Stimulated activated CD4-positive, alpha-beta T cell treated with anti-CD3 and anti-CD28 coated beads, Interleukin-1b, Interleukin-23, amount 100 ng/mL, for 1 hour (primary cell): ENCODE results near the gene RNU6-9.

ENCODE experiments used
- DNase-seq, 2 donors: peaks; one replicate each; pipeline ENCODE4 v3.0.0-alpha.2; 2020; ENCODE audit warnings: low read depth in 2 of 2

RNU6-9 gene

DNA sequence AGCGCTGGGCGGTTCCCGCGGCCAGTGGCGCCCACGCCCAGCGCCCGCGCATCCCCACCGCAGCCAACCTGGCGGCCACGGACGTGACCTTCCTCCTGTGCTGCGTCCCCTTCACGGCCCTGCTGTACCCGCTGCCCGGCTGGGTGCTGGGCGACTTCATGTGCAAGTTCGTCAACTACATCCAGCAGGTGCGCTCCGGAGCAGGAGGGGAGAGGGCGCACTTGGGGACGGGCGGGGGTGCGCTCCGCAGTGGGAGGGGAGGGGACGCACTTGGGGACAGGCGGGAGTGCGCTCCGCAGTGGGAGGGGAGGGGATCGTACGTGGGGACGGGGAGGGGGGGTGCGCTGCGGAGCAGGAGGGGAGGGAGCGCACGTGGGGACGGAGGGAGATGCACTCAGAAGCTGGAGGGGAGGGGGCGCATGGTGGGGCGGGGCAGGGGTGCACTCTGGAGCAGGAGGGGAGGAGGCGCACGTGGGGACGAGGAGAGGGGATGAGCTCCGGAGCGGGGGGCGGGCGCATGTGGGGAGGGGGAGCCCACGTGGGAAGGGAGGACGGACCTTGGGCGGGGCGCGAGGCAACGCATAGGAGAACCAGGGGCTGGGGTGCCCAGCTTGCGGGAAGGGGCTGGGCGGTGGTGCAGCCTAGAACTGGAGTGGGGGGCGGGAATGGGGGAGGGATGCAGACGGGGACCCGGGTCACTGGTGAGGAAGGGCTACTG, 25.4 kb downstream of the RNU6-9 start:
- no peak for DNase-seq

DNA sequence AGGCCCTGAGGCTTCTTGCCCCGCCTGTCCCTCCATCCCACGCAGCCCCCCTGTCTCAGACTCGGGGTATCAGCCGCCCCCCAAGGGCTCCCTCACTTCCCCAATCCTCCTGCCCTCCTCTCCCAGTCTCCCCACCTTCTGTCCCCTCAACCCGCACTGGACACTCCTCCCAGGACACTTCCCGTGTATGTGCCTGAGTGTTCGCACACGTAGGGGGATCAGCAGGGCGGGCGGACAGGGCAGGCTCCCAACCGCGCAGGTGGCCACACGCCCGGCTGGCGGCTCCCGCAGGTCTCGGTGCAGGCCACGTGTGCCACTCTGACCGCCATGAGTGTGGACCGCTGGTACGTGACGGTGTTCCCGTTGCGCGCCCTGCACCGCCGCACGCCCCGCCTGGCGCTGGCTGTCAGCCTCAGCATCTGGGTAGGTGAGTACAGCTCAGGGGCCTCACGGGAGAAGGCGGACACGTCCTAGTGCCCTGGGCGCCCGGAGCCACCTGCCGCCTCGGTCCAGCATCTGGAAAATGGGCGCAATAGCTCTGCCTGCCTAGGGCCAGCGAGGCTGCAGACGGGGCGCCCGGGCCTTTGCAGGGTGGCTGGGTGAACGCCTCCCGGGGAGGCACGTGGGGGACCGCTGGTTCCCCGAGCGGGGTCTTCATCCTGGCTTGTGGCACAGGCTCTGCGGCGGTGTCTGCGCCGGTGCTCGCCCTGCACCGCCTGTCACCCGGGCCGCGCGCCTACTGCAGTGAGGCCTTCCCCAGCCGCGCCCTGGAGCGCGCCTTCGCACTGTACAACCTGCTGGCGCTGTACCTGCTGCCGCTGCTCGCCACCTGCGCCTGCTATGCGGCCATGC, 26.1 kb downstream of the RNU6-9 start:
- DNase-seq = no peak

DNA sequence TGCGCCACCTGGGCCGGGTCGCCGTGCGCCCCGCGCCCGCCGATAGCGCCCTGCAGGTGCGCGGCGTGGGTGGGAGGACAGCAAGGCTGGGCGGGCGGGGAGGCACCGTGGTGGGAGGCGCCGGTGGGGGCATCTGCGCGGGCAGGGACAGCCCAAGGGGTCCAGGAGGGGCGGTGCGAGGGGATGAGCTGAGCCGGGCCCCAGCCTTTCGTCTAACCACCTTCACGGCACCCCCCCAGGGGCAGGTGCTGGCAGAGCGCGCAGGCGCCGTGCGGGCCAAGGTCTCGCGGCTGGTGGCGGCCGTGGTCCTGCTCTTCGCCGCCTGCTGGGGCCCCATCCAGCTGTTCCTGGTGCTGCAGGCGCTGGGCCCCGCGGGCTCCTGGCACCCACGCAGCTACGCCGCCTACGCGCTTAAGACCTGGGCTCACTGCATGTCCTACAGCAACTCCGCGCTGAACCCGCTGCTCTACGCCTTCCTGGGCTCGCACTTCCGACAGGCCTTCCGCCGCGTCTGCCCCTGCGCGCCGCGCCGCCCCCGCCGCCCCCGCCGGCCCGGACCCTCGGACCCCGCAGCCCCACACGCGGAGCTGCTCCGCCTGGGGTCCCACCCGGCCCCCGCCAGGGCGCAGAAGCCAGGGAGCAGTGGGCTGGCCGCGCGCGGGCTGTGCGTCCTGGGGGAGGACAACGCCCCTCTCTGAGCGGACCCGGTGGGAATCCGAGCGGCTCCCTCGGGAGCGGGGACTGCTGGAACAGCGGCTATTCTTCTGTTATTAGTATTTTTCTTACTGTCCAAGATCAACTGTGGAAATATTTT, 27.0 kb downstream of the RNU6-9 start:
- DNase-seq = peak in 1 of 2 donors; percentile 40

DNA sequence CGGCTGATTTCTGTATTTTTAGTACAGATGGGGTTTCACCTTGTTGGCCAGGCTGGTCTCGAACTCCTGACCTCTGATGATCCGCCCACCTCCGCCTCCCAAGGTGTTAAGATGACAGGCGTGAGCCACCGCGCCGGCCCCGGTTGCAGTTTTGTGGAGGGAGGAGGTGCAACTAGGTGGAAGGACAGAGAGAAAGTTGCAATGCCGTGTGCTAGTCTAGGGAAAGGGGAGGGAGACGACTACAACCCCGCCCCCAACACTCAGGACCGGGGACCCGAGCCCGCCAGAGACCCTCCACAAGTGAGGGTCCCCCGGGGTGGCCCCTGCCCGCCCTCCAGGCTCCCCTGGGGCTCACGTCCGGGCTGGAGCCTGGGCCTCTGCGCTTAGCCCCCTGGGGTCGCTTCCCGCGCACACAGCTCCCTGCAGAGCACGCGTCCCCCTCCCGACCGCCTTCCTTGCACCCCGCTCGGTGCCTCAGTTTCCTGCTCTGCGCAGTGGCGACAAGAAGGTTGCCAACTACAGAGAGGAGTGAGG, 31.3 kb downstream of the RNU6-9 start:
- DNase-seq = no peak

DNA sequence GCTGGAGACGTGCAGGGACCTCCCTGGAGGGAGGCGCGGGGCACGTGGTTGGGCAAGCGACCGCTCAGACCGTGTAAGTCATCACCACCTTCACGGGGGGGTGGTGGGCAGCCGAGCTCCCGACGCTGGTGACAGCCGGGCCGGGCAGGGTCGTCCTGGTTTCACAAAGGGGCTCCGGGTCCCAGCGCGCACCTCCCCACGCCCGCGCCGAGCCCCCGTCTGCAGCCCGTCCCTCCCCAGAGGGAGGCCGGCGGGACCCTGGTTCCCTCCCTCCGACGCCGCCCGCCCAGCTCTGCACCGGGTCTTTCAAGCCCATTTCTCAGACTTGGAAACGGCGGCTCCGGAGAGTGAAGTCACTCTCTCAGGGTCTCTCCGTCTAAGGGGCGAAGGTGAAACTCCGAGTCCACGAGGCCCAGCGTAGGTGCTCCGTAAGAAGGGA, 31.8 kb downstream of the RNU6-9 start:
- DNase-seq = no peak

DNA sequence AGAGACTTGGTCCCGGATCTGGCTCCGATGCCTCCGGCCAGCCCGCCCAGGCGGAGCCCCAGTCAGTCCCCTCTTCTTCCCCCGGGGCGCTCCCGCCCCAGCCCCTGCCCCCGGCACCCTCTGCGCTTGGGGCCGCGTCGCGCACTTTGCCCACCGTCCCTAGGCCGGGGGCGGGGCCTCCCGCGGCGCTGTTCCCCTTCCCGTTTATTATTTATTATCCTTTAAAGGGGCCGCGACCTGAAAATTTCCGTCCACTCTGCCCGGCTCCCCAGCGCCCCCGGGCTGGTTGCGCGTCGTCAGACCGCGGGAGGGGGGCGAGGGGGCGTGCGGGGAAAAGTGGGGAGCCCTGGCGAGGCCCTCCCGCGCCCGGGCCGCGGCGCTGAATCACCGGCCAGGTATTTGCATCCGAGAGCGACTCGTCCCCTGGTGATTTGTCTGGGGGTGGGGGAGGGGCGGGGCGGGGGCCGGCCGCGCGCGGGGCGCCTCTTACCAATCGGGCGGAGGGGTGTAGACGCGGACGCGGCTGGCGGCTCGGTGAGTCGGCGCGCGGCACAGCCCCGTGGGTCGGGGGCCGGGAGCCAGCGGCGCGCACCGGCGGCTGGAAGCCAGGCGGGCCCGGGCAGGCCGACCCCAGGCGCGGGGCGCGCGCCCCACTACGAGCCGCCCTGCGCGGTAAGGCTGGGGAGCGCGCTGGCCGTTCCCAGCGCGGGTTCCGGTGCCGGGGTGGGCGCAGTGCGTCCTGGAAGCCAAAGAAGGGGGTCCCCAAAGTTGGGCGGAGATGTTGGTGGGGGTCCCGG, 32.4 kb downstream of the RNU6-9 start, which contains the start of gene ARID3A:
TSS of gene ARID3A (plus strand) at position 510 of the 797 bp plus-strand sequence. CDS start 3,494 bp downstream, outside the sequence.
- no peak for DNase-seq

DNA sequence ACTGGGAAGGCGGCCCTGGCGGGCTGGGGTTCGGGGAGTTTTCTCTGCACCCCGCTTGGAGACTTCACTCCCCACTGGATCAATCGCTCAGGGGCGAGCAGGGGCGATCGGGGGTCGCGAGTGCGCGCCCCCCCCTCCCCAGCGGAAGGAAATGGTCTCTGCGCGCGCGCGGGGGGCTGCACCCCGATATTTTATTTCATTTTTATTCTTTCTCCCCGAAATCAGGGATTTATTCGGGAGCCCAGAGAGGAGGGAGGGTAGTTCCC, 33.0 kb downstream of the RNU6-9 start:
- no peak for DNase-seq

DNA sequence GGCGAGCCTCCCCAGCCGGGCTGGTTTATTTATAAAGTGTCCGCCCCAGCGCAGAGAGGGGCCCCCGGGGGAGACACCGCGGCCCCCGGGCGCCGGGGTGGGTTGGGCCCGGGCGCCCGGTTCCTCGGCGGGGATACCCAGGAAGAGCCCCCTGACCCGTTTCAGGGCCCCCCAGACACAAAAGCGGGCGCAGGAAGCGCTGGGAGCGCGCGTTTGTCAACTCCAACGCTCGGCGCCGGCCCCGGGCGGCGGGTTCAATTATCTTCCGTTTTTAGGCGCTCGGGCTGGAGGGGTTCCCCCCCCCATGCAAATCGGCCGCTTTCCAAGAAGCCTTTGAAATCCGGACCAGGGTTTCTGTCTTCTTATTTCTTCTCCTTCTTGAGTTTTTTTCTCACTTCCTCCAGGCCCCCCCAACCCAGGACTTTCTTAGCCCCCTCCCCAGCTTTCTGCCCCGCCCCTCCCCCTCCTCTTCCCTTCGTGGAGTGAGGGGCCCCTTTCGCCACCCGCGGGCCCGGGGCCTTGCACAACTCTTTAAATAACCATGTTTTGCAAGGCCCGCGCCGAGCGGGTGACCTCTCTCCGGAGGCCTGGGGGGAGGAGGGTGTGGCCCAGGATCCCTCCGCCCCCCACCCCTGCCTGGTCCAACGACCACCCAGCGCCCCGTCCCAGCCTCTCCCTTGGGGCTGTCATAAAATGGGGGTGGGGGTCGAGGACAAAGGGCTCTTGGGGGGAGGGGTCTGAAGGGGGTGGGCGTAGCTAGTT, 33.5 kb downstream of the RNU6-9 start:
- no peak for DNase-seq

DNA sequence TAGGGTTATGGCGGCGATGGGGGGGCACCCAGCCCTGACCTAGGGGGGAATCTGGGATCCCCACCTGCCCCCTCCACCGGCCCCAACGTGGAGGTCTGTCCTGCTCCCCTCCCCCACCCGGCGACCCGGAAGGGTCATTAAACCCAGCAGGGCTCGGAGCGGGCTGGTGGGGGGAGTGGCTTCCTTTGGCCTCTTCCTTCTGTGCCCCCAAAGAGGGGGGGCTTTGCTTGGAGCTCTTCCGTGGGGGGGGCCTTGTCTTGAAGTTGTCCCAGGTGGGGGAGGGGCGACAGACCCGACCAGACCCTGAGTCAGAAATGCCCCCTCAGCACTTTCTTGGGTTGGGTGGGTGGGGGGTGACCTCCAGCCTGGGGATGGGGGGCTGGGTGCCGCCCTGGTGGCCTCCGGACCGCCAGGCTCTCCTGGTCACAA, 34.1 kb downstream of the RNU6-9 start:
- no peak for DNase-seq

DNA sequence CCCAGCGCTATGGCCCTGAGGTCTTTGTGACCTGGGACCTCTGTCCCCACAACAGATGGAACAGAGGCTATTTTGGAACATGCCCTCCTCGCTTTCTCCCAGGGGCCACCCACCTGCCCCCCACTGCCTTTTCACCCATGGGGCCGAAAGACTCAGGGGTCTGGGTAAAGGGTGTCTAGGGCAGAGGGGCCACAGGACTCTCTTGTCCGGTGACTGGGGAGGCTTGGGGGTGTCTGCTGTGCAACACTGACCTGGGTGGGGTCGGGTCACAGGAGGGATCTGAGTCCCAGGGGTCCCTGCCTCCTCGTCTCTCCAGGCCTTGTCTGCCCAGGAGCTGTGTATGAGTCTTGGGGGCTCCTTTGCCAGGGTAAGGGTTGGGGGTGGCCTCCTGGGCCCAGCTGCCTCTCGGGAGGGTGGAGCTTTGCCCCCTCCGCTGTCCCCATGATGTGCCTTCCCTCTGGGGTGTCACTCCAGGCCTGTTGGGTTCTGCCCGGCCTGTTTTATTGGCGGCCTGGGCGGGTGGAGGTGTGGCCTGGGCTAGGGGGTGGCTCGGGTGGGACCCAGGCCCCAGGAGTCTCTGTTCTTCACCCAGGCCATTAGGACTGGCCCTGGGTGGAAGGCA, 34.6 kb downstream of the RNU6-9 start:
- DNase-seq = no peak

DNA sequence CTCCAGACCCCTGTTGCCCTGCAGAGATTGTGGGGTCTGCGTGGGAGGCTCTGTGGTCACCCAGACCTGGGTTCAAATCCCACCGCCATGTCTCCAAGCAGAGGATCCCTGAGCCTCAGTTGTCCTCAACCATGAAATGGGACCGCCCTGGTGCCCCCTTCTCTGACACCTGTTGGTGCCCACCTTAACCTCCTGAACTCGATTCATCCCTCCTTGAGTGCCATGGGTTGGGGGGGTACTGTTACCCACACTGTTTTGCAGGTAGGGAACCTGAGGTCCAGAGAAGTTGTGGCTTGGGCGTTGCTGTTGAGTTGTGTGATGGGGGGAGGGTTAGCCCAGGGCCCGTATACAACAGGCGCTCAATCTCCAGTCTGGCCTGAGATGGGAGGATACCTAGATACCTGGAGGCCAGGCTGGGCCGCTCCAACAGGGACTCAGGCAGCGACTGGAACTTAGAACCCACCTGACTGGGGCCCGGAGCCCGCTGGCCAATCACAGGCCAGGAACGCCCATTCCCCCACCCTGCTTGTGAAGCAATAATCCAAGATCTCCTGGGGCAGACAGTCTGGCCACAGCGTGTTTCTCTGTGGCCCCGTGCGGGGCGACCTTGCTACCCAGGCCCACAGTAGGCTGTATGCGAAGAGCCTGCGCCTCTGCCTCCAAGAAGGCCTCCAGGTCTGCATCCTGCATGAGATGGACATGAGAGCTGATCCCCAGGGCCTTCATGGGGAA, 35.4 kb downstream of the RNU6-9 start:
- no peak for DNase-seq

DNA sequence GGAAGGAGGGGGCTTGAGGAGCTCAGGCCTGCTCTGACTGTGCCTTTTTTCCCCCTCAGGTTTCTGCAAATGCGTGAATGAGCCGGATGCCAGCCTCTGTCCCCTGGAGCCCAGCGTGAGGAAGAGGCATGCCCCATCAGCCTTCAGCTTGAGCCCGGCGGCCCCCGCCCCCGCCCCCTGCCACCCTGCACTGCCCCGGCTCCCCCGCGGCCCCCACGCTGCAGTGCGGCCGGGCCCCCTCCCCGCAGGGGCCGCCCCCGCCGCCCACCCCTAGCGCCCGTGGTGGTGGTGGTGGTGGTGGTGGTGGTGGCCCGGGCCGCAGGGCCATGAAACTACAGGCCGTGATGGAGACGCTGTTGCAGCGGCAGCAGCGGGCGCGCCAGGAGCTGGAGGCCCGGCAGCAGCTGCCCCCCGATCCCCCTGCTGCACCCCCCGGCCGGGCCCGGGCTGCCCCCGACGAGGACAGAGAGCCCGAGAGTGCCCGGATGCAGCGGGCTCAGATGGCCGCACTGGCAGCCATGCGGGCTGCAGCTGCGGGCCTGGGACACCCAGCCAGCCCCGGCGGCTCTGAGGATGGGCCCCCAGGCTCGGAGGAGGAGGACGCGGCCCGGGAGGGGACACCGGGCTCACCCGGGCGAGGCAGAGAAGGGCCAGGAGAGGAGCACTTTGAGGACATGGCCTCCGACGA, 36.1 kb downstream of the RNU6-9 start:
- no peak for DNase-seq

DNA sequence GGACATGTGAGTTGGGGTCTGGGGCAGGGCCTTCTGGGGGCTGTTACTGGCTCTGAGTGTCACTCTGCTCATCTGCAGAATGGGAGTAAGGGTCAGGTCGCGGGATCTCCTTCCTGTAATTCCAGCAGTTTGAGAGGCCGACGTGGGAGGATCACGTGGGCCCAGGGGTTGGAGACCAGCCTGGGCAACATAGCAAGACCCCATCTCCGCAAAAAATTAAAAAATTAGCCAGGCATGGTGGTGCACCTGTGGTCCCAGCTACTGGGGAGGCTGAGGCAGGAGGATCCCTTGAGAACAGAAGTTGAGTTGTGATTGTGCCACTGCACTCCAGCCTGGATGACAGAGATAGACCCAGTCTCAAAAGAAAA, 36.6 kb downstream of the RNU6-9 start:
- no peak for DNase-seq

DNA sequence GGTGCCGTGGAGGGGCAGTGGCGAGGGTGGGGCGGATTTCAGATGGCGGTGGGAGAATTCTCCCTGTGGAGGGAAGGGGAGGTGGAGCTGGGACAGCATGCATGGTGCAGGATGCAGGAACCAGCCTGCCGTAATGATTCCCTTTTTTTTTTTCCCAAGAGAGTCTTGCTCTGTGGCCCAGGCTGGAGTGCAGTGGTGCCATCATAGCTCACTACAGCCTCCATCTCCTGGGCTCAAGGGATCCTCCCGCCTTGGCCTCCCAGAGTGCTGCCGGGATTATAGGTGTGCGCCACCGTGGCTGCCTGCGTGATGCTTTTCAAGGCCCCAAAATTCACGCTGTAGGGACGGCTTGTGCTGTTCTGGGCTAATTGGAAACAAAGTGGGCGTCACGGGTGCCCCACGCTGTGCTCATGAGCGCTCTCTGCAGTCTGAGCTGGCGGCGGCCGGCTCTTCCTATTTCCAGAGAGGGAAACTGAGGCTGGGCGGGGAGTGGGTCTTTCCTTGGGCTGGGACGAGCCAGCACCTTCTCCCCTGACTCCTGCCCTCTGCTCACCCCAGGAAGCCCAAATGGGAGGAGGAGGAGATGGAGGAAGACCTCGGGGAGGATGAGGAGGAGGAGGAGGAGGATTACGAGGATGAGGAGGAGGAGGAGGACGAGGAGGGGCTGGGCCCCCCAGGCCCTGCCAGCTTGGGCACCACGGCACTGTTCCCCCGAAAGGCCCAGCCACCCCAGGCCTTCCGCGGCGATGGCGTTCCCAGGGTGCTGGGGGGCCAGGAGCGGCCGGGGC, 38.8 kb downstream of the RNU6-9 start:
- DNase-seq = no peak

DNA sequence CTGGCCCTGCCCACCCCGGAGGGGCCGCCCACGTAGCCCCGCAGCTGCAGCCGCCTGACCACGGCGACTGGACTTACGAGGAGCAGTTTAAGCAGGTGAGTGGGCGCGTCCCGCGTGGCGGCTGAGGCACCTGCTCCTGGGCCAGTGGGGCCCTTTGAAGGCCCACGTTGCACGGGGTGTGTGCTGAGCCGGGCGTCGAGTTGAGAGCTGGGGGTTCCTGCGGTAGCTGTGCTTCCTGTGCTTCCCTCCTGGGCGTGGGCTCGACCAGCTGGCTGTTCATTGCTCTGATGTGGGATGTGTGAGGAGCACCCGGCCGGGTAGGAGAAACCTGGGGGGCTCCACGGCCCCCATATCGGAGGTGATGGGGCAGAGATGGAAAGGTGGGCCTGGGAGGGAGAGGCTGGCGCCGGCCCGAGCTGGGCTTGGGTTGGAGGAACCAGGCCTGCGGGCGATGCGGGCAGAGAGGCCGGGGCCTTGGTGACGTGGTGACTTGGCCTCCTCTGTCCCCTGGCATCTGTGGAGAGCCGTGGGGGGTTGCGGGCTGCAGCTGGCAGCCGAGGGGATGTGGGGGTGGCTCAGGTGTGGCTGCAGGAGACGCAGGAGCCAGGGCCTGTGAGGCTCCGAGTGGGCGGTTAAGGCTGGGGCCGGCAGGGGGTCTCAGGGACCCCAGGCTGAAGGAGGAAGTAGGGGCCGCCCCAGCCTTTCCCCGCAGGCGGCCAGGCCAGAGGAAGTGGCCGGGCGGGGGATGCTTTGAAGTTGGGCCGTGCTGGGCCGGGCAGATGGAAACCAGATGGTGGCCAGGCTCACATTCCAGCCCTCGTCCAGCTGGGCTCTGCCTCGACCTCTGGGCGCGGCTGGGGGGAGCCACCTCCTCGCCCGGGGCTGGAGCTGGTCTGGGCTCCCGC, 39.6 kb downstream of the RNU6-9 start:
- DNase-seq = no peak

DNA sequence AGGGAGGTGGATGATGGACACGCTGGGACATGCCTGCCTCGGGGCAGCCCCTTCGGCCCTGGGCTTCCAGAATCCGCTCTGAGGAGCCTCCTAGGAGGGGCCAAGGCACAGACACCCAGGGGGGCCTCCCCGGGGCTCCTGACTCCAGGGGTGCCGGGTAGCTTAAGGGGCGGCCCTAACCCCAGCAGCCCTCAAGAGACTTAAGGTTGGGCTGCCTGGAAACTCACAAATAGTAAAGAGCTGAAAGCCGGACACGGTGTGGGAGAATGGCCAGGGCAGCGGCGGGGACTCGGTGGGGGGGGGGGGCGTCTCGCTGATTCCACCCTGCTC, 40.2 kb downstream of the RNU6-9 start:
- DNase-seq = no peak

DNA sequence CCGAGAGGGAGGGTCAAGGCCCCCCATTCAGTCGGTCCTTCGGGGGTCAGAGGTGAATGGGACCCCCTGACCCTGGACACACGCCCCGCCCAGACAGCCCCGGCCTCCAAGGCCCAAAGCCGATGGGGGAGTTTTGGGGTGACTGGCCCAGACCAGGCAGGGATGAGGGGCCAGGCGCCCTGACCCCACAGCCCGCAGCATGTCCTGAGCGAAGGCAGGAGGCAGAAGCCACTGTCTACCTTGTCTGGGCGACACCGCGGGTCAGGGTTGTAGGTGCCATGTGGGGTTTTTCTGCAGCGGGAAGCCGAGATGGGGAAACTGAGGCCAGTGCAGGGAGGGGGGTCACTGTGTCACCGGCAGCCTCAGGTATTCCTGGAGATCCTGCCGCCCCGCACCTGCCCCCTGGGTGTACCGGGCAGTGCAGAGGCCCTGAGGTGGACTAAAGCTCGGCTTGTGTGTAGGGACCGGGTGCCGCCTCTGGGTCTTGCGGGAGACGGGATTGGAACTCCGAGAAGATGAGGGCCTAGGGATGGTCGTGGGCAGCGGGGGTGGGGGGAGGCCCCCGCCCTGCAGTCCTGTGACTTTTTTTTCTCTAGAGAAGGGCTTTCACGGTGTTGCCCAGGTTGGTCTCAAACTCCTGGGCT, 41.0 kb downstream of the RNU6-9 start:
- DNase-seq = no peak
